HEK293 (cell line): ENCODE data around the gene ASIC4.

Source experiments
- HOXD13 ChIP-seq: sonication (generic); formaldehyde crosslinking; IDR thresholded peaks from 2 replicates; pipeline ENCODE4 v1.8.0; 2022; ENCODE audit warnings: missing genetic modification reagents, borderline replicate concordance
- KLF9 ChIP-seq: fragments of 450-650 bp; formaldehyde crosslinking; IDR thresholded peaks from 2 replicates; pipeline ENCODE4 v1.5.1; 2016; ENCODE audit warnings: missing biosample characterization, missing genetic modification characterization, low read depth
- ZNF184 ChIP-seq: fragments of 450-650 bp; IDR thresholded peaks from 2 replicates; pipeline ENCODE4 v1.5.1; 2018; ENCODE audit warnings: missing biosample characterization, mild to moderate bottlenecking, missing genetic modification characterization
- ZNF211 ChIP-seq: fragments of 450-650 bp; formaldehyde crosslinking; IDR thresholded peaks from 2 replicates; pipeline ENCODE4 v1.5.1; 2016; ENCODE audit warnings: low read depth, missing biosample characterization, missing genetic modification characterization
- ZNF23 ChIP-seq: fragments of 450-650 bp; formaldehyde crosslinking; IDR thresholded peaks from 2 replicates; pipeline ENCODE4 v1.5.1; 2016; ENCODE audit warnings: missing biosample characterization, missing genetic modification characterization, borderline replicate concordance
- ZNF354C ChIP-seq: fragments of 450-650 bp; formaldehyde crosslinking; IDR thresholded peaks from 2 replicates; pipeline ENCODE4 v1.5.1; 2016; ENCODE audit warnings: missing biosample characterization, missing genetic modification characterization, low read depth, borderline replicate concordance
- ZNF366 ChIP-seq: fragments of 450-650 bp; formaldehyde crosslinking; conservative IDR thresholded peaks from 2 replicates; pipeline ENCODE4 v1.5.1; 2016; ENCODE audit warnings: missing biosample characterization, missing genetic modification characterization
- ZNF529 ChIP-seq: fragments of 450-650 bp; formaldehyde crosslinking; IDR thresholded peaks from 2 replicates; pipeline ENCODE4 v1.5.1; 2017; ENCODE audit warnings: missing genetic modification characterization, missing biosample characterization; ENCODE audit not compliant: insufficient replicate concordance
- ZNF530 ChIP-seq: fragments of 450-650 bp; formaldehyde crosslinking; IDR thresholded peaks from 2 replicates; pipeline ENCODE4 v1.5.1; 2016; ENCODE audit warnings: low read depth, missing biosample characterization, missing genetic modification characterization
- ZNF701 ChIP-seq: fragments of 450-650 bp; formaldehyde crosslinking; IDR thresholded peaks from 2 replicates; pipeline ENCODE4 v1.5.1; 2016; ENCODE audit warnings: missing biosample characterization, missing genetic modification characterization
- ZSCAN16 ChIP-seq: fragments of 450-650 bp; formaldehyde crosslinking; IDR thresholded peaks from 2 replicates; pipeline ENCODE4 v1.5.1; 2016; ENCODE audit warnings: missing biosample characterization, missing genetic modification characterization
- TF ChIP-seq, protein P1 (sequence below): fragments of 450-650 bp; formaldehyde crosslinking; IDR thresholded peaks from 2 replicates; pipeline ENCODE4 v1.5.1; 2016; ENCODE audit warnings: missing biosample characterization, missing genetic modification characterization
- TF ChIP-seq, protein P2 (sequence below): fragments of 450-650 bp; formaldehyde crosslinking; IDR thresholded peaks from 2 replicates; pipeline ENCODE4 v1.5.1; 2017; ENCODE audit warnings: missing biosample characterization, missing genetic modification characterization

DNA sequence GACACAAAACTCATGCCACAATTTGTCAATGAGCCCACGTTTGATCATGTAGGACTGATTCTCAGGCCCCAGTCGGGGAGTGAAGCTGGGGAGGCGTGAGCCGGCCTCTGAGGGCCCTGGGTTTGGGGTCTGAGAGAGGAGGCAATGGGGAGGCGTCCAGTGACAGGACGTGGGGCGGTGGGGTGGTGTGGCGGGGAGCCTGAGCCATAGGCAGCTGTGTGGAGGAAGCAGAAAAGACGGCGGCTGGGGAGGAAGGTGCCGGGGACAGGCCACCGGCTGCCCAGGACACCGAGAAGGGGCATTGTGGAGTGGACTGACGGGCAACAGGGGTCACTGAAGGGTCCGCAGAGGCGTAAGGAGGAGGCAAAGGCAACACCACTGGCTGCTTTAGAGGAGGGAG, 22.1 kb downstream of the ASIC4 start:
- TF ChIP-seq, protein P1, sequence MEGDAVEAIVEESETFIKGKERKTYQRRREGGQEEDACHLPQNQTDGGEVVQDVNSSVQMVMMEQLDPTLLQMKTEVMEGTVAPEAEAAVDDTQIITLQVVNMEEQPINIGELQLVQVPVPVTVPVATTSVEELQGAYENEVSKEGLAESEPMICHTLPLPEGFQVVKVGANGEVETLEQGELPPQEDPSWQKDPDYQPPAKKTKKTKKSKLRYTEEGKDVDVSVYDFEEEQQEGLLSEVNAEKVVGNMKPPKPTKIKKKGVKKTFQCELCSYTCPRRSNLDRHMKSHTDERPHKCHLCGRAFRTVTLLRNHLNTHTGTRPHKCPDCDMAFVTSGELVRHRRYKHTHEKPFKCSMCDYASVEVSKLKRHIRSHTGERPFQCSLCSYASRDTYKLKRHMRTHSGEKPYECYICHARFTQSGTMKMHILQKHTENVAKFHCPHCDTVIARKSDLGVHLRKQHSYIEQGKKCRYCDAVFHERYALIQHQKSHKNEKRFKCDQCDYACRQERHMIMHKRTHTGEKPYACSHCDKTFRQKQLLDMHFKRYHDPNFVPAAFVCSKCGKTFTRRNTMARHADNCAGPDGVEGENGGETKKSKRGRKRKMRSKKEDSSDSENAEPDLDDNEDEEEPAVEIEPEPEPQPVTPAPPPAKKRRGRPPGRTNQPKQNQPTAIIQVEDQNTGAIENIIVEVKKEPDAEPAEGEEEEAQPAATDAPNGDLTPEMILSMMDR (tag by site-specific recombination): no peak
- TF ChIP-seq HOXD13 (CRISPR knock-in tag) (no peak), ZNF354C (no peak), ZSCAN16 (tag by site-specific recombination) (no peak), KLF9 (tag by site-specific recombination) (no peak), ZNF701 (no peak), ZNF184 (tag by site-specific recombination) (no peak), ZNF530 (tag by site-specific recombination) (no peak), ZNF23 (tag by site-specific recombination) (no peak), ZNF529 (tag by site-specific recombination) (no peak), ZNF366 (tag by site-specific recombination) (no peak), ZNF211 (tag by site-specific recombination) (no peak)
- TF ChIP-seq, protein P2, sequence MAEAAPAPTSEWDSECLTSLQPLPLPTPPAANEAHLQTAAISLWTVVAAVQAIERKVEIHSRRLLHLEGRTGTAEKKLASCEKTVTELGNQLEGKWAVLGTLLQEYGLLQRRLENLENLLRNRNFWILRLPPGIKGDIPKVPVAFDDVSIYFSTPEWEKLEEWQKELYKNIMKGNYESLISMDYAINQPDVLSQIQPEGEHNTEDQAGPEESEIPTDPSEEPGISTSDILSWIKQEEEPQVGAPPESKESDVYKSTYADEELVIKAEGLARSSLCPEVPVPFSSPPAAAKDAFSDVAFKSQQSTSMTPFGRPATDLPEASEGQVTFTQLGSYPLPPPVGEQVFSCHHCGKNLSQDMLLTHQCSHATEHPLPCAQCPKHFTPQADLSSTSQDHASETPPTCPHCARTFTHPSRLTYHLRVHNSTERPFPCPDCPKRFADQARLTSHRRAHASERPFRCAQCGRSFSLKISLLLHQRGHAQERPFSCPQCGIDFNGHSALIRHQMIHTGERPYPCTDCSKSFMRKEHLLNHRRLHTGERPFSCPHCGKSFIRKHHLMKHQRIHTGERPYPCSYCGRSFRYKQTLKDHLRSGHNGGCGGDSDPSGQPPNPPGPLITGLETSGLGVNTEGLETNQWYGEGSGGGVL (tag by site-specific recombination): no peak
